ENCODE measurements around the gene OR2F2.

The OR2F2 gene, protein sequence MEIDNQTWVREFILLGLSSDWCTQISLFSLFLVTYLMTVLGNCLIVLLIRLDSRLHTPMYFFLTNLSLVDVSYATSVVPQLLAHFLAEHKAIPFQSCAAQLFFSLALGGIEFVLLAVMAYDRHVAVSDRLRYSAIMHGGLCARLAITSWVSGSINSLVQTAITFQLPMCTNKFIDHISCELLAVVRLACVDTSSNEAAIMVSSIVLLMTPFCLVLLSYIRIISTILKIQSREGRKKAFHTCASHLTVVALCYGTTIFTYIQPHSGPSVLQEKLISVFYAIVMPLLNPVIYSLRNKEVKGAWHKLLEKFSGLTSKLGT

DNA sequence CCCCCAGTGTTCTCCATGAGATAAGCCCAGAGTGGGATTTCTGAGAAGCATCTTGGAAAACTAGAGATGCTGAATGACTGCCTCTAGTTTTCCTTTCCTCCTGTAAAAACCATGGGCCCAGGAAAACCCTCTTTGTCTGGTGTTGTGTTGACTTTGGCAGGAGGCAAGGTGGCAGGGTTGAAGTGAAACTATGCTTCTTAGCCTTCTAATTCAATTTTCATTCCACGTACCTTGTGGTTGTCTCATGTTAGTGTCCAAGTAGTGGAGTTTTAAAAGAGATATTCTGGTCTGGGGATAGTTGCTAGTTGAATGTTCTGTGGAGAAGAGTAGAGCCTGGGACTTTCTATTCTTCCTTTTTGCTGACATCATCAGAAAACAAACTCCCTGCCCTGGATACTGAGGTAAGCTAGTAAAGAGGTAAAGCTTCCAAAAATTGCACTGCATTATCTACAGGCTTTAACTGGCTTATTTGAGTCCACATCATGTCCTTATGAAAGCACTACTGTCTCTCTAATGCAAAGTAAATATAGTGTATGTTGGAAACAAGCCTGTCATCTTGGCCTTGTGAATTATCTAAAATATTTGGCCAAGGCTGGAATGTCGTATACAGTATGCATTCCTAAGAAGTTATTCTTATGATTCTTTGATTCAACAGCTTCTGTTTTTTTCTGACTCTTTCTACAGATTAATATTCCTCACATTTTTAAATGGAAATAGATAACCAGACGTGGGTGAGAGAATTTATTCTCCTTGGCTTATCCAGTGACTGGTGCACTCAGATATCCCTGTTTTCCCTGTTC lies at the start of gene OR2F2:
Gene OR2F2, plus strand, starts transcription at position 708 of the 800 bp plus-strand sequence. Its CDS starts 0 bp downstream, at position 708.
- DNase-seq = no peak

DNA sequence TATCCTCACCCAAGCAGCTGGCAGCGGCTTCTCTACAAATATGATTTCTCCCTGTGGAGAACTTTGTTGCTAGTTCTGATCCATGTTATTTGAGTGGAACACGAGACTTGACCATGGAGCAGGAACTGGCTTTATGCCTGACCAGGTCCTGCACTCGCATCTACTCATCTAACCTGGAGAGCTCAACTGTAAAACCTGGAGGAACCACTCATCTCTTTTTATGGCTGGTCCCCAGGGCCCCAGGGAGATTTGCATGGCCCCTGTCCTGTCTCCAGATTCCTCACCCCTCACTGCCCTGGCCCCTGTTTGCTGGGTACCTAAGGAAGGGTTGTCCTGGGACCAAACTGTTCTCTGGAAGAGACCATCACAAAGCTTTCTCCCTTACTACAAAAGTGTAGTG lies 49.1 kb upstream of the OR2F2 start:
- DNase-seq = no peak

DNA sequence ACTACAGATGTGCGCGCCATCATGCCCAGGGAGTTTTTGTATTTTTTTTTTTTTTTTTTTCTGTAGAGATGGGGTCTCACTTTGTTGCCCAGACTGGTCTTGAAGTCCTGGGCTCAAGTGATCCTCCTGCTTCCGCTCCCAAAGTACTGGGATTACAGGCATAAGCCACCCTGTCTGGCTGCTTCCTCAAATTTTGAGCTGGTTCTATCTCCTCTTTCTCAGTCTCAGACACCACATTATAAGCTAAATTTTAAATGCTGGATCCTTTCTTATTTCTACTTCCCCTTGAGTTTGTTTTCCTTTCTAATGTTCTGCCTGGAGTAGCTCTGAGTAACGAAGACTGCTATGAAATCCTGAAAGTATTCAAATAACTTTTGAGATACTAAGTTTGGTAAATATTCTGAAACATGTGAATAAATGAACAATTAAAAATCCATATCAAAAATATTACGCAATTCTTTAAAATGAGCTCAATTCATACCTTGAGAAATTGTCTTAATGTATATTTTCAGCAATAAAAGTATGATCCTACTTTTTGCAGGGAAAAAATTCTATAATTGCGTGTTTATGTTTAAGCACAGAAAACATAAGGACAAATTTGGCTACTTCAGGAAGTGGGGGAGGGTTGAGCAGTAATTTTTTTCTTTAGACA lies 48.1 kb upstream of the OR2F2 start:
- no peak for DNase-seq

DNA sequence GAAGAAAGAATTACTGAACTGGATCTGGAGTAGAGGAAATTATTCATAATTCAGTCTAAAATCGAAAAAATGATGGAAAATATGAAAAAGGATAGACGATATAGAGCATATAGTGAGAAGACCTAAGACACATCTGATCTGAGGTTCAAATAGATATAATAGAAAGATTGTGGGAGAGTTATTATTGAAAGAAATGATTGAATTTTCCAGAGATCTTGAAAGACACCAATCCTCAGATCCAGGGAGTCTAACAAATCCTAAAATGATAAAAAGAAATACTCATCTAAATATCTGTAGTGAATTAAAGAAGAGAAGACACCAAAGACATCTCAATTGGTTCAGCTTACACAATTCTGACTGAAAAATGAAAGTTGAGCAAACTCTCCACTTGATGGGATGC lies 46.0 kb upstream of the OR2F2 start:
- DNase-seq = no peak

DNA sequence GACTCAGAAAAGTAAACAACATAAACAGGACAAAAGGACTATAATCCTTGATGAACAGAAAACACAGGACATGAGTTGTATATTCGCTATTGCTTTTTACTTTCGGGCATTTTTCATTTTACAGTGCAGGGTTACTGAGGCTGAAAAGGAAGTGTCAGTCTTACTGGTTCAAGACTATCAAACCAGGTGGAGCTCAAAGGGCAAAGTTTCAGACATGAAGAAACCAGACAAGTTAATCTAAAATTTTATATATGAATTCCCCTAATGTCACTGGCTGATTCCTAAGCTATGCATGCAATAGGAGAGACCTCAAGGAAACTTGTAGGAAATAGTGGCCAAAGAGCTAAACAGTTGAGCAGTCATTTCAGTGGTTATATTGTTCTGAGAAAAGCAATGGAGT lies 44.5 kb upstream of the OR2F2 start:
- no peak for DNase-seq

DNA sequence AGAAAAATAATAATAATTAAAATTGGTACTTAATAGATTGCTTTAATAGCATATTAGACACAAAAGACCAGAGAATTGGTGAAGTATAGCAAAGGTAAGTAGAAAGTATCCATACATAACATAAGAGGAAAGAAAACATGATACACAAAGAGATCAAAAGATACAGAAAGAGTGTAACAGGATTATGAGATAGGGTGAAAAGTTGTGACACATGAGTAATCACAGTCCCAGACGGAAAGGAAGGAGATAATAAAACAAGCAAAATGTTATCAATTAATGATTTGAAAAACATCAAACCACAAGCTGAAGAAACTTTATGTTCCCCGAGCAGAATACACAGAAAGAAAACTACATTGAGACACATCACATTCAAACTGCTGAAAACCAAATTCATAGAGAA lies 43.6 kb upstream of the OR2F2 start:
- DNase-seq = no peak

DNA sequence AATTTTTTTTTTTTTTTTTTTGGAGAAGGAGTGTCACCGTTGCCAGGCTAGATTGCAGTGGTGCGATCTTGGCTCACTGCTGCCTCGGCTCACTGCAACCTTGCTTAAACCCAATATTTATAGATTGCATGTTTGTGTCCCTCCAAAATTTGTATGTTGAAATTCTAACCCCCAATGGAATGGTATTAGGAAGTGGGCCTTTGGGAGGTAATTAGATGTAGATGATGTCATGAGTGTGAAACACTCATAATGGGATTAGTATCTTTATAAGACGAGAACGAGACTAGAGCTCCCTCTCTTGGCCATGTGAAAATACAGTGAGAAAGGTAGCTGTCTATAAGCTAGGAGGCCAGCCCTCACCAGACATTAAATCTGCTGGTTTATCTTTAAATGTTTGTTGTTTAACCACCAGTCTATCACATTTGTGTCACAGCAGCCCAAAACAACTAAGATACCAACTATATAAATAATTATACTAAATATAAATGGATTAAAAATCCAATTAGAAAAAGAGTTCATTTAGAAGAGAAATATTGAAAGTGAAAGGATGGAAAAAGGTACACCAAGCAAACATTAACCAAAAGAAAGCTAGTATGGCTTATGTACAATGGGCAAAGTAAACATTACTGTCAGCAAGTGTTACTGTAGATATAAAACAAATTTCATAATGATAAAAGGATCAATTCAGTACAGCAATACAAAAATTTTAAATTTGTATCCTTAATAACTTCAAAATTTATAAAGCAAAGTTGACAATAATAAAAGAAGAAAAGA lies 42.3 kb upstream of the OR2F2 start:
- DNase-seq = no peak

DNA sequence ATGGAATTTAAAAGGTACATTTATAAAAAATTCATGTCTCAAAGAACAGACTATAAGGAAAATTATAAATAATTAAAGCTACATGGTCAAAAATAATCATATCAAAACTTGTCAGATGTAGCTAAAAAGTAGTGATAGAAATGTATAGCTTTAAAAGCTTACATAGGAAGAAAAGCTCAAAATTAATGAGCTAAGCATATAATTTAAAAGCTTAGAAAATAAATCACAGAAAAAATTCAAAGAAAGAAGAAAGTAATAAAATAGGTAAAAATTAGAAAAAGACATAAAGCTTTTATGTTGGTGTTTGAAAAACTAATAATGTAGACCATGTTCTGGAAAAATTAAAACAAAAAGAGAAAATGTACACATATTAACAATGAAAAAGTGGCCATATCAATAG lies 38.4 kb upstream of the OR2F2 start:
- no peak for DNase-seq

DNA sequence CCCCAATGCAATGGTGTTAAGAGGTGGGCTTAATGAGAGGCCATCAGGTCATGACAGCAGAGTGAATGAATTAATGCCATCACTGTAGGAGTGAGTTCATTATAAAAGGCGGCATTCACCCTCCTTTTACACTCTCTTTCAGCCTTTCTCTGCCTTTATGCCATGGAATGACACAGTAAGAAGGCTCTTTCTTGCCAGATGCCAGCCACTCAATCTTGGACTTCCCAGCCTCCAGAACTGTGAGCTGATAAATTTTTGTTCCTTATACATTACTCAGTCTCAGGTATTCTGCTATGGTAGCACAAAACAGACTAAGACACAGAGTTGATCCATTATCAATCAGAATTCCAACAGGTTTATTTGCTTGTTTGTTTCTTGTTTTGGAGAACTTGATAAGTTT lies 36.2 kb upstream of the OR2F2 start:
- DNase-seq = no peak

DNA sequence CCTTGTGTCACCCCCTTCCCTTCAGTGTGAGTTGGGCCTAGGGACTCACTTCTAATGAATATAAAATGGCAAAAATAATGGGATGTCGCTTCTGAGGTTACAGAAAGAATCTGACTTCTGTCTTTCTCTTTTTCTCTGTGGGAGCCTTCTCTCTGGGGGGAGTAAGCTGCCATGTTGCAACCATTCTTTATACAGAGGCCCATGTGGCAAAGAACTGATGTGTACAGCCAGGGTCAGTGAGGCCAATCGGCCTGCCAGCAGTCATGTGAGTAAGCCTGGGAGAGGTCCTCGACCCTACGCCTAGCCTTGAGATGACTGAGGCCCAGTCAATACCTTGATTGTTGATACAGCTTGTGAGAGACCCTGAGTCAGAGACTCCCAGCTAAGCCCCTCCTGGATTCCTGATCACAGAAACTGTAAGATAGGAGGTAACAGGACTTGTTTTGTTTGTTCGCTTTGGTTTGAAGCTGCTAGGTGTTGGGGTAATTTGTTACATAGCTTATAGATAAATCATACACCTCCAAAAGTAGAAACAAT lies 34.7 kb upstream of the OR2F2 start:
- DNase-seq = no peak

DNA sequence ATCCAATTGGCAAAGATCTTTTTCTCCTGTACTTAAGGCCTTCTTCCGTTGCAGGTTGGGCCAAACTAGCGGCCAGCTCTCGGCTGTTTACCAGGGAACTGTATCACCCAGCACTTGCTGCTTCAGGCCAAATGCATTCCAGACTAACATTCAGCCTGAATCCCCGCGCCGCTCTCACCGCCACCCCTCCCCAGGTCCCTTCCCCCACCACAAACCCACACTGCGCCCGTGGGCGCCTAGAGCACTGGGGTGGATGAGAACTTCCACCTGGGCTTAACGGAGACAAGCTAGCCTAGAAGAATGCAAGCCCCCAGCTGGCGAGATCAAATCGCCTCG lies 33.7 kb upstream of the OR2F2 start:
- peak in 1 of 2 donors; percentile 45 for DNase-seq

DNA sequence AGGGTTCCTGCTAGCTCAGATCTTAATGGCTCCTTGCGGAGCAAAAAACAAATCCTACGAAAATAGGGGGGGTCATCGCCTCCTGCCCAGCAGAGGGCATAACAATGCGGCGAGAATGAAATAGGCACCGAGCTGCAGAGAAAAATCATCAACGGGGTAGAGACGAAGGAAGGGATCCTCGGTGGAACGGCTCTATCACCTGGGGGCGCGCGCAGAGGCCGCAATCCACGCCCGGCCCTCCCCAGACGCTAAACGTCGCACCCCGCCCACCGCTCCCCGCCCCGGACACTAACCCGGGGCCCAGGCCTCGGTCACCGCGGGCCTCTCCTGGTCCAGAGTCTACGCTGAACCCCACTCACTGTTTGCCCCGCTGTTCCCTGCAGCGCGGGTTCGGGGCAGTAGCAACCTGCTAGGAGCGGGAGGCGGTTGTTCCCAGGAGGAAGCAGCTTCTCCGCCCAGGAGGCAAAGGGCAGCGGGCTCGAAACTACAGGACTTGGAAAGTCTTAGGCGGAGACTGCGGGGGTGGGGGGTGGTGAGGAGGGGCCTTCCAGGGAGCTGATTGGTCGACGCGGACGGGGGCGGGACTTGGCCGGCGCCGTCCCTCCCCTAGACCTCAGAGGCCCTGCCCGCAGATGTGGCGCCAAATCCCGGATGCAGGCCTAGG lies 33.2 kb upstream of the OR2F2 start, which contains the start of gene TCAF1:
Gene TCAF1, minus strand, starts transcription at position 509 of the 664 bp plus-strand sequence. CDS start 25,568 bp downstream, outside the sequence.
- DNase-seq = peak; percentile 93

DNA sequence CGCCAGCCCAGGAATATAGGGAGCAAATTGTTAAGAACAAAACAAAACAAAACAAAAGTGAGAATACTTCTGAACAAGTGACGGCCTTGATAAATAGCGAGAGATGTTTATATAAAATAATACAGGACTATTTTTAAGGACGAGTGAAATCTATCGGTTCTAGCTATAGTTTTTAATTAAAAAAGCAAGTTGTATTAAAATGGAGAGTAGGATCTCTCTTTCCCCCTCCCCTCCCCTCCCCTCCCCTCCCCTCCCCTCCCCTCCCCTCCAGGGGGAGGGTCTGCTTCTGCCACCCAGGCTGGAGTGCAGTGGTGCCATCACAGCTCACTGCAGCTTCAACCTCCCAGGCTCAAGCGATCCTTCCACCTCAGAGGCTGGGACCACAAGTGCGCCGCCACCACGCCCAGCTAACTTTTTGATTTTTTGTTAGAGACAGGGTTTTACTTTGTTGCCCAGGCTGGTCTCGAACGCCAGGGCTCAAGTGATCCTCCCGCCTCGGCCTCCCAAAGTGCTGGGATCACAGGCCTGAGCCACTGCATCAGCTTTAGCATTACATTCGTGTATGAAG lies 32.6 kb upstream of the OR2F2 start:
- DNase-seq = no peak

DNA sequence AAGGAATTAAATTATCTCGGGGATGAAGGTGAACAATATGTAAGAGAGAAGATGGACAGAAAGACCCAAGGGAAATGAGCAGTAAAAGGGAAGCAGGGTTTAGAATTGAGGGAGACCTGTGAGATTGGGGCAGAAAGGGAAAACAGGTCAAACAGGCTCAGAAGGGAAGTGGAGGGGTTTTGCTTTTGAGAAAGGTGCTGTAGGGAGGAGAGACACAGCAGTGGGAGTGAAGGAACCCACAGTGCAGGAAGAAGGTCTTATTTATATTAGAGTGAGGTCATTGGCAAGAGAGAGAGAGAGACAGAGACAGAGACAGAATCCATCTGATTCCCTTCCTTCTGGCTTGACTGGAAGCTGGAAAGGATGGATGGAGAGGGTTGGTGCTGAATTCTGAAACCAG lies 29.5 kb upstream of the OR2F2 start:
- no peak for DNase-seq

DNA sequence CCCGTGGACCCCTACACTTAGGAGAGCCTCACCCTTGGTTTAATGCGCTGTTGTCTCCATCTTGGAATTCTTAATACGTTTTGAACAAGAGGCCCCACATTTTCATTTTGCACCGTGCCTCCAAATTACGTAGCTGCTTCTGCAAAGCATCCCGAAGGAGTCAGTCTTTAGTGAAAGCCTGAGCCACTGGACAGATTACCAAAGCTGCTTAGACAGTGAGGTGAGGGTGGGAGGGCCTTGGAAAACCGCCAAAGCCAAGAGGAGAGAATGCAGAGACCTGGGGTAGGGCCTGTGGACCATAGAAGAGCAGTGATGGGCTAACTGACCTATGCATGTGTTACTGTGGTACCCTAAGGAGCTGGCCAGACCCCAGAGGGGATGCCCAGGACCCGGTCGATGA lies 28.9 kb upstream of the OR2F2 start:
- no peak for DNase-seq

DNA sequence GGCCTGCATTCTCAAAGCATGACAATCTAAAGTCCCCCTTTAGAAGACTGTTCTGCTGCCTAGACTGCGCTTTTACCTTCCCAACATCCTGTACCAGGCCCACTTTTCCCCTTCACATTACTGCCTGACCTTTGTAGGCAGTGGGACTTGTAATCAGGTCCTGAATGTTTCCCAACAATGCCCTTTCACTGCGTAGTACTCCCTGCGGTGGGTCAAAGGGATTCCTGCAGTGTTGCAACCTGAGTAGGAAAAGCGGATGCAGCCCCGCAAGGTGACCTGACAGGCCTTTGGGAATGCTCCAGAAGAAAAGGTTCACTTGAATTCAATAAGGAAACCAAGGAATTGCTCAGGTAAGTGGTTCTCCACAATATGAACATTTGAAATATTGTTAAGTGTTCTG lies 28.1 kb upstream of the OR2F2 start:
- DNase-seq = no peak

DNA sequence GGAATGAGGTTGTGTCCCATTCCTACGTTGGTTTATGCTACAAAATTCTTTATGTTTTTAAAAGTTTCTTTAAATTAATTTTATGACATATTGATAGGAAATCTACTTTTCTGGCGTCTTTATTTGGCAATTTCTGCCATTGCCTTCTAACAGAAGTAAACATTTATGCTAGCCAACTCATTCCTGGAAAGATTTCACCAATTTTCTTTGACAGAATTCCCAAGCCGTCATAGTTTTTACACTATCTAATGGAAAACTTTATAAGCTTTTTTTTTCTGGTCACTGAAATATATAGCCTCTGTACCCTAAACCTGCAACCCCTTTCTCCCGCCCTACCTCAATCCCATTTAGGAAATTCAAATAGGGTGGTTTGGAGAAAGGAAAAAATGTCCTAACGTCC lies 26.9 kb upstream of the OR2F2 start:
- DNase-seq = no peak

DNA sequence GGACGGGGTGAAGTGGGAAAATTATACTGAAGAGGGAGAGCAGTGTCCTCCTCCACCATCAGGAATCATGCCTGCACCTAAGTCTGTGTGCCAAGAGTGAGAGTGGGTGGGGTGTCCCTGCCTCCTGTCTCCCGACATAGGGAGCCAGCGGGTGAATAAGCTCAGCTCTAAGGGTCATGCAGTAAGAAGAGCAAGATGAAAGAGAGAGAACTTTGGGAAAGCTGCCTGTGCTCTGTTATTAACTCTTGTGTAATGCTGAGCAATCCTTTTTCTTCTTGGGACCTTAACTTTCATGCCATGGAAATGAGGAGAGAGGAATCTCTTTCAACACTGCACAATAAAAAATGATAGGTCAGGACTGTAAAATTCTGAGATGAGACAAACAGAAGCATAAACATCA lies 25.2 kb upstream of the OR2F2 start:
- no peak for DNase-seq

DNA sequence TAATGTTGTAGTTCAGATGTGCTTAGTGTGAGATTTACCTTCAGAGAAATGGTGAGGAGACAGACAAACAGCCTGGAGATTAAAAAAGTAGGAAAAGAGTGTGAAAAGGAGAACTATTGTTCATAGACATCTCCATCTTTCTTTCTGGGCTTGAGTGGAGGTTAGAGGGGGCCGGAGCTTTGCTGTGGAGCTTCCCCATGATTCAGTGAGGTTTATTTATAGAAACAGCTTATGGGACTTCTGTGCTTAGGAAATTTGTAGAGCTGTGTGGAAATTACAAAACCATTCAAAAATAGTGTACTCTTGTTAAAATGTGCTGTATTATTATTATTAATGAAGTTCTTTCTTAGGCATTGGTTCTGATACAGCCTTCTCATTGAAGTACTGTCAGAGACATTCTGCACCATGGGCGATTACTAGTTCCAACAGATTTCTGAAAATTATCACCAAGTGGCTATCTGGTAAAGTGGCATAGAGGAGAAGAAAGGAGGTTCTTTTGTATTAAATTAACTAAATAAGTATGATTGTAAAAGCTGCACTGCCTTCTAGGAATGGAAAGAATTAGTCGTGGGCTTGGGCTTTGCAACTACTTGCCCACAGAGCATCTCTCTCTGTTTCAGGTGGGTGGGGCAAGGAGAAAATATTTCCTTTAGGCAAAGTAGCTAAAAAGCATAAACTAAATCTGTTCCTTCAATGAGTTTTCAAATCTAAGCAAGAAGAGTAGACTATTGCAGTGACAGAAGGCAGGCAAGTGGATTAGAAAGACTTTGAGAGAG lies 24.4 kb upstream of the OR2F2 start:
- no peak for DNase-seq

DNA sequence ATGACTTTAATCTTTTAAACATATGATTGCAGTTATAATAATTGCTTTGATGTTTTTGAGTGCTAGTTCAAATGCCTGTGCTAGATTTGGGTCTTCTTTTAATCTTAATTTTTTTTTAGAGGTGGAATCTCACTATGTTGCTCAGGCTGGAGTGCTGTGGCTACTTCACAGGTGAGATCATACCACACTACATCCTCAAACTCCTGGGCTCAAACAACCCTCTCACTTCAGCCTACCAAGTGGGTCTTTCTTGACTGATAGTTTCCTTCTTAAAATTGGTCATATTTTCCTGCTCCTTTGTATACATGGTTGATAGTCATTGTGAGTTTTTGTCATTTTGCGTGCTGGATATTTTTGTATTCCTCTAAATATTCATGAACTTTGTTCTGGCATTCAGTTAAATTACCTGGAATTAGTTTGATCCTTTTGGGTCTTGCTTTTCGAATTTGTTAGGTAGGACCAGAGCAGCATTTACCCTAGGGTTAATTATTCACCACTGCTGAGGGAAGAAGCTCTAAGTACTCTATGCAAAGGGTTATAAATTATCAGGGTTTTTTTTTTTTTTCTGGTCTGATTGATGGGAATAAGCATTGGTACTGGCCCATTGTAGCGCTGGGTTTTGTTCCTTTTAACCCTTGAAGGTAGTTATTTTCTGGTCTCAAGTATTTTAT lies 21.0 kb upstream of the OR2F2 start:
- DNase-seq = no peak

All from hippocampal formation (tissue), 2 donors.